ENCODE data around the gene SPIN2A.

DNA sequence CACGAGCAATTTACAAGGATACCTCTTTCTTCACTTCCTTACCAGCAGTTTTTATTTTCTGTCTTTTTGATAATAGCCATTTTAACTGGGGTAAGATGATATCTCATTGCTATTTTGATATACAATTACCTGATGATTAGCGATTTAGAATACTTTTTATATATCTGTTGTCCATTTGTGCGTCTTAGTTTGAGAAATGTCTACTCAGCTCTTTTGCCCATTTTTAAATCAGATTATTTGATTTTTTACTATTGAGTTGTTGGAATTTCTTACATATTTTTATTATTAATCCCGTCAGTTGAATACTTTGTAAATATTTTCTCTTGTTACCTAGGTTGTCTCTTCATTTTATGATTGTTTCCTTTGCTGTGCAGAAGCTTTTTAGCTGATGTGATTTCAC, 1.5 kb upstream of the SPIN2A start:
- no peak for TF ChIP-seq TAF1 (IDR thresholded peaks at IDR 0.05; ENCODE audit: low read depth, low read length)
- no peak for TF ChIP-seq POLR2A (IDR thresholded peaks at IDR 0.05; ENCODE audit: low read depth, low read length)
- no peak for TF ChIP-seq POLR2AphosphoS5 (IDR thresholded peaks at IDR 0.05; ENCODE audit: low read depth, low read length)

All from GM12891 (cell line).